Measurements from ENCODE around the gene COMMD3. TPM values are rescaled to one million over a fixed set of nuclear protein-coding genes. Genes with fewer than 3 reads are reported as not detected.

COMMD3 gene
- total RNA-seq, 4 donors from 2014 or later: 7.4 to 39.5 (median 25.8) TPM

DNA sequence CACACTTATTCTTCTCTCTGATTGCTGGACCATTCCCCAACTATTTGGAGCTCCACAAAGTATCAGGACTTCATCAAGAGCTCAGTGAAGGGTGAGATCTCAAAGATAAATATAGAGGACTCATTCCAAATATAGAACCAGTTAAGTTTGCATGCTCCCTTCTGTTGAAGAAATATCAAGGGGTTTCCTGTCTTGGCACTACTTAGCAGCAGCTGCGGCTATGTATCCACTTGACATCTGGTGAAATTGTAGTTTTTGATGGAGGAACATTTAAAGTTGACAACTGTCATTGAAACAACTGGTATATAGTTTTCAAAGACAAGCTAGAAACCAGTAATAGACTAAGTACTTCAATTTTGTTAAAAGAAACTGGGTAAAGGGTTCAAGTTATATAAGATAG, 28.1 kb downstream of the COMMD3 start:
- TF ChIP-seq POLR2A (IDR thresholded peaks at IDR 0.05) (no peak), CTCF (IDR thresholded peaks at IDR 0.05) (no peak)
- Histone ChIP-seq H3K4me1 (peaks cover 0 to 4% of the 10 kb centered on the region in 2 donors), H3K27ac (no peak overlapping the region), H3K36me3 (no peaks in the 10 kb centered on the region), H3K27me3 (peaks cover 40 to 63% of the 10 kb centered on the region in 2 donors), H3K9me3 (no peaks in the 10 kb centered on the region), H3K4me3 (no peak overlapping the region)
- intact Hi-C loops (cut with DNase I; ENCODE audit: low total_unique reads): no loop called here
- DNase-seq: no peak

DNA sequence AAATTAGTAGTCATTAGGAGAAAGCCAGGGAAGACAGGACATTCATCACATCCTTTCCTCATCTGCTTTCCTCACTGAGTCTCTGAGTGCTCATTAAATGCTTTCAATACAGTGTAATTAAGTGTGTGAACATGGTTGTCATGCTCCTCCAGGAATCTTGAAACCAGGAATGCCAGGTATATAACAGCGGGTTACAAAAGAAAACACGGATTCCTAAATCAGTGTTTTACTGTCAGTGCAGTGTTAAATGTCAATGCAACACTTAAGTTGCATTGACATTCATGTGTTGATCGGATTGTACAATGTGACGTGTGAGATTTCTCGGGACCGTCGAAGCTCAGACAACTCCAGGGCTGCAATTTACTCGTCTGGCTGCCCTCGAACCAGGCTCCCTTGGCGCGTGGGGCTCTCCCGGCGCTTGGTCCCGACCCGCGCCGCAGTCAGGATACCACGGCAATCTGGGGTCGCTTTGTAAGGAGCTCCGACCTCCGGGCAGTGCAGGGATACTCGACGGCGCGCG, 28.7 kb downstream of the COMMD3 start:
- Histone ChIP-seq H3K9me3 (no peaks in the 10 kb centered on the region), H3K4me3 (no peak overlapping the region), H3K27ac (no peak overlapping the region), H3K4me1 (peaks cover 0 to 1% of the 10 kb centered on the region in 2 donors), H3K27me3 (peaks cover 37 to 60% of the 10 kb centered on the region in 2 donors), H3K36me3 (no peaks in the 10 kb centered on the region)
- TF ChIP-seq CTCF (IDR thresholded peaks at IDR 0.05) (no peak), POLR2A (IDR thresholded peaks at IDR 0.05) (no peak)
- no peak for DNase-seq
- intact Hi-C loops (cut with DNase I; ENCODE audit: low total_unique reads): no loop called here

- intact Hi-C loops (cut with DNase I; ENCODE audit: low total_unique reads): no loop called here
- peaks cover 37 to 60% of the 10 kb centered on the region in 2 donors for H3K27me3 ChIP-seq
Observed at GRCh38 chr10:22345301-22346095, 29.3 kb downstream of the COMMD3 start, which contains the start of gene SPAG6. TSS of gene SPAG6 (plus strand) at chr10:22345496. CDS start at chr10:22345612, 116 bp downstream.

GRCh38 chr10:22346096-22346661, 30.0 kb downstream of the COMMD3 start:
- Histone ChIP-seq H3K36me3 (no peaks in the 10 kb centered on the region), H3K27ac (no peak overlapping the region), H3K4me1 (no peaks in the 10 kb centered on the region), H3K4me3 (no peak overlapping the region), H3K9me3 (no peaks in the 10 kb centered on the region), H3K27me3 (peaks cover 37 to 59% of the 10 kb centered on the region in 2 donors)
- intact Hi-C loops (cut with DNase I; ENCODE audit: low total_unique reads): no loop called here
- TF ChIP-seq POLR2A (IDR thresholded peaks at IDR 0.05) (no peak), CTCF (IDR thresholded peaks at IDR 0.05) (no peak)
- no peak for DNase-seq

More at GRCh38 chr10:22345301-22346095, 29.3 kb downstream of the COMMD3 start, which contains the start of gene SPAG6:
- TF ChIP-seq CTCF (IDR thresholded peaks at IDR 0.05): no peak
- TF ChIP-seq POLR2A (IDR thresholded peaks at IDR 0.05): no peak
- no peaks in the 10 kb centered on the region for H3K4me1 ChIP-seq
- no peaks in the 10 kb centered on the region for H3K9me3 ChIP-seq
- DNase-seq: peak in 1 of 2 donors; percentile 22
- H3K36me3 ChIP-seq: no peaks in the 10 kb centered on the region
- no peak within 1 kb of the TSS for H3K27ac ChIP-seq
- H3K4me3 ChIP-seq: no peak within 1 kb of the TSS

GRCh38 chr10:22349755-22350154, 33.6 kb downstream of the COMMD3 start:
- TF ChIP-seq POLR2A (IDR thresholded peaks at IDR 0.05): no peak
- TF ChIP-seq CTCF (IDR thresholded peaks at IDR 0.05): no peak
- Histone ChIP-seq H3K27ac (no peak overlapping the region), H3K36me3 (no peaks in the 10 kb centered on the region), H3K4me3 (no peak overlapping the region), H3K4me1 (no peaks in the 10 kb centered on the region), H3K9me3 (no peaks in the 10 kb centered on the region), H3K27me3 (peaks cover 9 to 23% of the 10 kb centered on the region in 2 donors)
- DNase-seq: no peak
- intact Hi-C loops (cut with DNase I; ENCODE audit: low total_unique reads): no loop called here

Data from uterus (tissue), 4 donors.